ENCODE results near the gene TIAM1.

TIAM1 gene

DNA sequence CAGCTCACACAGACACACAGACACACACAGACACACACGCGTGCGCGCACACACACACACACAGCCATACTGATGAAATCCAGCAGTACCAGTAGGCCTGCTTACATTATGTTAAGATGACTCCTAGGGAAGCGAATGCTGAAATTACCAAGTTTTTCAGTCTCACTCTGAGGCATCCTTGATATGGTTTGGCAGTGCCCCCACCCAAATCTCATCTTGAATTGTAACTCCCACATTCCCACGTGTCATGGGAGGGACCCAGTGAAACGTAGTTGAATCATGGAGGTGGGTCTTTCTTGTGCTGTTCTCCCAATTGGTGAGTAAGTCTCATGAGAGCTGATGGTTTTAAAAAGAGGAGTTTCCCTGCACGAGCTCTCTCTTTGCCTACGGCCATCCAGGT lies 64.1 kb downstream of the TIAM1 start:
- no peak for DNase-seq

DNA sequence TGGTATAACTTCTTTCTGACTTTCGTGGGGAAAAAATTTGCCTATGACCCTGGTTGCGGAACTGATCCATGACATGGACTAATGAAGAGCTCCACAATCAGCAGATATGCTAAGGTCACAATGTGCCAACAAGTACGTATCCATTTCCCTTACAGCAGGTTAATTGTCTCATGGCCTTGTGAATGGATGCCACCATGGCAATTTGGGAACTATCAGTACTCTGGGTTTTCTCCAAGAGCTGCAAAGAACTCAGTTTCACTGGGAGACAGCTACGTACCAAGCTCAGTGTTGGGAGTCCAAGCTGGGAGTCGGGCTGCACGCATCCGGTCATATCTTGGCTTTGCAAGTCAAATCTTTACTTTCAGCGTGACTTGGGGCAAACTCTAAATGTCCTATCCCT lies 64.8 kb downstream of the TIAM1 start:
- DNase-seq: no peak

DNA sequence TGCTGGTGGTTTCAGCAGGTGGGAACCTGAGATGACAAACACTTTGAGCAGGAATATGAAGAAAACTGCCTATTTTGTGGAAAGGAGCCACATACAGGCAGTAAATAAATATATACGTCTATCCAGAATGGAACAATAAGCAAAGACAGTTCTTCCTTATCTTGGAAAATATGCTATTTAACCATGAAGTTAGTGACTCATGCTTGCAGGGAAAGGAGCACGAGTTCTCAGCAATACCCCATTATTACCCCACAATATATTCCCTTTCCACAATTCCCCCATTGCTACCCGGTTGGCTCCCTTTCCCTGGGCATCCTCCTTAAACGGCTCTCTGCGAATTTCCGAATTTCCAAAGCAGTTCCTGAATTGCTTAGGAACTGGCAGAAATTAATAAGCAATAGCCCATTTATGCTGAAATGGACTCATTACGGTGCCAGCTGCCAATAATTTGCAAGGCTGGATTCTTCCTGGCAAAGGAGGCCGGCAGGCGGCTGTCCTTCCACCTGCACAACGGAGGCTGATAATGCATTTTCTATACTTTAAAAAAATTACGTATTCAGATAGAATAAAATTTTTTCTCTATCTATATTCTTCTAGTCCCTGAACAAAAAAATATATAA lies 65.4 kb downstream of the TIAM1 start:
- DNase-seq: no peak

DNA sequence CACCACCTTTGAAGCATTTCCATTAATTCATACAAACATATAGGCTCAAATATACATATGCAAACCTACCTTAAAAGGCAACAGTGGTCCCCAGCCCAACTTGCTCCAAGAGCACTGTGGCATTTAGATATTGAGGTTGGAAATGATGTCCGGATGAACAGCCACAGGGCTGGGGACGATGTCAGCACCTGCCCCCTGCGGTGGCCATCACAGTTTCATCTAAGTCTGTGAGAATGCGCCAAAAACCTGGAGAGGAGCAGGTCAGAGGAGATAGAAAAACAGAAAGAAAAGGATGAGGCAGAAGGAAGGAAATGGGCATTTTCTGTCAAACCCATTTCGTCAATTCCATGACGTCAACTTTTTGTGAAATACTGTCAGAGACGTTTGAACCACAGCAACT lies 67.4 kb downstream of the TIAM1 start:
- no peak for DNase-seq

DNA sequence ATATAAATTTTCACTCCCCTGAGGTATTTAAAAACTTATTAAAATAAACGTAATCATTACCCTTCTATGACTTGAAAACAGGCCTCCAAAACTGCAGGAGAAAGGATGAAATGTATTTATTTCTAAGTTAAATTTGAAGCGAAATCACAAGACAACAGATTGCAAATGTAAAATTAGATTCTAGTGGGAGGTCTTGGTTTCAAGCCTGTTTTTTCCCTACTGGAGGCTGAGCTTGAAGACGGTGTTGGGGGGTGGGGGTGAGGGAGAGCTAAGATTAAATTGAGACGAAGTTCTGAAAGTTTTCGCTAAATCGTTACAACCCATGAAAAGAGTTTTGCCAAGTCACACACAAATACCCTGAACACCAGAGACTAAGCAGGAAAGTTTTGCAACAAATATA lies 68.2 kb downstream of the TIAM1 start:
- no peak for DNase-seq

DNA sequence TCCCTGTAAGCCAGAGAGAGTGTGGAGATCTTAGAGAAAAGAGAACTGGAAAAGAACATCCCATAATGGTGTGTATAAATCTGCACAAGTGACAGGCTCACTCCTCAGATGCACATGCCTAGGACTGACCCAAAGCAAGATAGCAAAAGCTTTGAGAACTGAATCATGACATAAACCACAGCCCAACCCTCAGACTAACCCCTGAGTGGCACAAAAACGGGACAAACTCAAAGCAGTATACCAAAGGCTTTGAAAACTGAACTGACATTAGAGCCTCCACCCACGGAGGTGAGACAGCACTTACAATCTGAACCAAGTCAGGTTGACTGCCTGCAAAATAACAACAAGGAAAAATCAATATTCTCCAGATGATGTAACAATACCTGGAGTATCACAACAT lies 70.8 kb downstream of the TIAM1 start:
- no peak for DNase-seq

DNA sequence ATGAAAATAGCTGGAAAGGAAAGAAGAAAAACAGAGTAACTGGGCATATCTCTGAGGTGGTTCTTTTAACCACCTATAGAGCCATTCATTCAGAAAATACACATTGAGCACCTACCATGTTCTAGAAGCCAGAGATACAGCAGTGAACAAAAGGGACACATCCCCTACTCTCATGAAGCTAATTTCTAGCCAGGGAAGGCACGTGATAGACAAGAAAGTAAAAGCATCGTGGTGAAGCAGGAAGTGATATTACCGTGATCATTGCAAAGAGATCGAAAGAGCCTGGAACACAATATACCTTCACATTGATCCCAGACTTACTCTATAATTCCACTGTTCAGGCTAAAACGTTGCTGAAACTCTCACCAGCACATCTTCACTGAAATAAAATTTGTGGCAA lies 76.0 kb downstream of the TIAM1 start:
- DNase-seq: no peak

DNA sequence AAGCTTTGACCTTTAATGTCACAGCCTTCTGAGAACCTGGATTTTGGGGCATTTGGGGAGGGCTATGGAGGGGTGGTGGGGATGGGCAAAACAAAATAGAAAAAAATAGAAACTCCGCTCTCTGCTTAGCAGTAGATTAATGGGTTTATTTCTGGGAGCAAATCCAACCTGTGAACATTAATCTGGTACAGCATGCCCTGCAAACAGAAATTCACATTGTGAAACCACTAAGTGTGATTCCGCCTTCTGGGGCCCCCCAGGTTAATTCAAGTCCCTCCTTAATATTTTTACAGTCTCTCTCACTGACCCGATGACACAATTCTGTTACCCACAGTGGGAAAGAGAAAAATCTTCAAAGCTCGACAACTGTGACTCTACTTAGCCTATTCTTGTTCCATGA lies 76.4 kb downstream of the TIAM1 start:
- no peak for DNase-seq

DNA sequence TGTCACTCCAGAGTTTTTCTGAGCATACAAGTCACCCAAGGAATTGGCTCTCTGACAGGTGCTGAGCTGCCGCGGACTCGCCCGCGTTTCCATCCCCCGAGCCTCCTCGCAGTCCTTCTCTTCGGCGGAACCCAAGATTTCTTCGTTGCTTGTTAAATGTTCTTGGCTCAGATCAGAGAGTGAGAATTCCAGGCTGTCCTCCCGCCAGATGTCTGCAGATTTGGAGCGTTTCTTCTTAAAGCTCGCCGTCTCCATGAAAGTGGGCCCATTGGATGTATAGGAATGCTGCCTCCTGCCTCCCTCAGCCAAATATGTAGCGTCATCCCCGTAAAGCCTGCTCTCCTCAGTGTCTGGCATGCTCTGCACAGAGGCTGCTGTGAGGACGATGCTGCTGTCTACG lies 77.8 kb downstream of the TIAM1 start:
- no peak for DNase-seq

DNA sequence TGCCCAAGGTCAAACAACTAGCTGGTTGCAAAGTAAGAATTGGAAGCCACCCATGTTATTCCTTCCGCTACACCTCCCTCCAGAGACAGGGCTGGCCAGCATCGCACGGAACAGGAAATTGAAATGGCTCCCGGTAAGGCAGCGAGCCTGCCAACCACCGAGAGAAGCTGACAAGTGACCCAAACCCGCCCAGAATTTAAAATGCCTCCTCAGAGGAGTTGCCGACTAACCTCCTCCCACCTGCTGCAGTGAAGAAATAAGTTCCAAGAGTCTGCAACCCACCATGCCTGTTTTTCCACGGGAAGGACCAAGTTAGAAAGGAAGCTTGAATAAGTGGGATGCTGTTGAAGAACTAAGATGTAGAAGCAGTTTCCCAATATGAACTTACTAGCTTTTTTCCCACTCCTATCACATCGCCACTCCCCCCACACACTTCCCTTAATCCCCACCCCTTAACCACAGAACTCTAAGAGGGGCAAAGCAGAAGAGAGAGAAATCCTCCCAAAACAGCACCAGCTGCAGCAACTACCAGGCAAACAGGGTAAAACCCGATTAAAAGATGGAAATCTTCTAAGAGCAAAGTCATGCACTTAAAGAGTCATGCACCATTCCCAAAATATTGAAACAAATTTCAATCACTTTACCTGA lies 78.6 kb downstream of the TIAM1 start:
- no peak for DNase-seq

DNA sequence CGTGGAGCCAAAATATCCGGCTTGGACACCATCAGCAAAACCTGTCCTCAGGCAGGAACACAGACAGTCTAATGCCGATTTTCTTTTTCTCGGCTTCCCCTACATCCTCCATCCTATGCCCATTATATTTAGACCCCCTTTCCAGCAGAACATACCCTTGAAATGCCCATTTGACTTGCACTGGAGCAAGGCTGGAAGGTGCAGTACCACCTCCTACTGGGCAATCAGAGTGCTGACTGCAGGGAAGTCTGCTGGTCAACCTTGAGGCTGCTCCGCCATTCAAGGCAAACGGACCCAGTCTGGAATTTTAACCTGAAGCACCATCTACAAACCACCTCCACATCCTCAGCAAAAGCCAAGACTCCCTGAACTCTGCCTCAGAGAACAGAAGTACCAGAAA lies 79.5 kb downstream of the TIAM1 start:
- no peak for DNase-seq

DNA sequence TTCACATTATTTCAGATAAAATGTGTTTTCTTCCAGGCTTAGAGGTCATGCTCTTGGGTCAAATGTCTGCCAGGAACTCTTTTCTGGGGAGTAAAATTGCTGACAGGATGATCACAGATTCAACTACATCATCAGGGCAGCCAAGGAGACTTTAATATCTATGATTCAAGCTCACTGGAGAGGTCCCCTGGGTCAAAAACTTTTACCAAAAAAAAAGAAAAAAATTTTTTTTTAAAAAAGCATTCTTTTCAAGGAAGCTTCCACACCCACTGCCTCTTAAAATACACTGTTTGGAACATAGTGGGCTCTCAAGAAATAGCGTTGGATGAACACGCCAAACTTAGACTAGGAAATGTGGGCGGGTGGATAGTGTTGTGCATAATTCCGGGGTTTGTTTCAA lies 81.3 kb downstream of the TIAM1 start:
- no peak for DNase-seq

DNA sequence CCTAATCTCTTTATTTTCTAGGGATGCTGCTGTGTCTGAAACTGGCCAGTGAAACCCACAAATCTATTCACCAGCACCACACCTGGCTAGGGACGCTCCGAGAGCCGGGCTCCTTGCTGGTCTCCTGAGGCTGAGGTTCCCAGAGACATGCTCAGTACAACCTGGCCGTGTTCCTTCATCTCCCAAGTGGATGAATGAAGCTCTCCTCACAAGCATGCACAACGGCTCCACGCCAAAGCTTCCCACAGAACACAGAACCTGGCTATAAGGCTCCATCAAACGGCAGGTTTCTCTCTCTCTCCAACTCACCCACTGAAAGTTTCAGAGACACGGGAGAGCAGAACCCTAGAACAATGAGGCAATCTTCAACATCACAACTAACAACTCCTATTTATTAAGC lies 82.3 kb downstream of the TIAM1 start:
- no peak for DNase-seq

DNA sequence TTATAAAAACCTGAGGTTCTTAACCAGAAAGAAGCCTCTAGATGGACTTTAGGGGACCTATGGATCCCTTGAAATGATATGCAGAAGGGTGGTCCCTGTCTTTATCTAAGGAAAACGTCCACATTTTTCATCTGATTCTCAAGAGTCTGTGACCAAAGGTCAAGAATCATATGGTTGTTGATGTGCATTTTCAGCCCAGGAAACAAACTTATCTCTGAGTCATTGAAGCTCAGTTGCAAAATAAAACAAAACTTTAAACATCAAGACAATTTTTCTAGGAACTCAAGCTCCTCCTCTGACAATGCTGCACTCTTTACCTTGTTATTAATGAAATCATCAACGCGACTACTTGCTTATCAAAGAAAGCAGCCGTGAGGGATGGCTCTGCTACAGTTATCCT lies 83.3 kb downstream of the TIAM1 start:
- no peak for DNase-seq

DNA sequence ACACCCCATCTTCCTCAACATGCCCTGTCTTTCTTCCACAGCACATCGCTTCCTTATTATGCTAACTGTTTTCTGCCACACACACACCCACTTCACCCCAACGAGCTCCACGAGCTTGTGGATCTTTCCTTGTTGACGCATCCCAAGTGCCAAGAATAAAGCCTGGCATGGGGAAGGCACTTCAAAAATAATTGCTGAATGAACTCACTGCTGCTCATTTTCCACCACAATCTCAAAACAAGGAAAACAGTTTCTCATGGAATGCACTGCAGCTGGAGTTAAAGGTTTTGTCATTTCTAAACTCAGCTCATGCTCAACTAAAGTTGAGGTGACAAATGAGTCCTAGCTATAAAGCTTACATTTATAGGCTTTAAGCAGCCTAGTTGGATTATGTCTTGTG lies 86.0 kb downstream of the TIAM1 start:
- DNase-seq: no peak

DNA sequence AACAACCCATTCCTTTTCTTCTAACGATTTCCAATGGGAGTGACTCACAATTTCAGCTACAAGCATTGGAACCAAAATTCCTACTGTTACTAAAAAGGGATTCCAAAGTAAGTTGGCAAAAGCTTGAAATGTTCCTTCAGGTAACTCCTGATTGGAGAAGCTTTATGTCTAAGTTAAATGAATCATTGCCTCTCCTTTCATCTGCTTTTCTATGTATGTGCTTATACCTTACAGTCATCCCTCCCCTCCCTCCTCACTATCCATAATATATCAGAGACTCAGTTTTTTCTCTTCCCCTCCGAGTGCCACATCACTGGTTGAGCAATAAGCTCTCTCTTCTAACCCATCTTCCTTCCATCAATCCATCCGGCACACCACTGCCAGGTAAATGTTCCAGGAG lies 86.8 kb downstream of the TIAM1 start:
- no peak for DNase-seq

DNA sequence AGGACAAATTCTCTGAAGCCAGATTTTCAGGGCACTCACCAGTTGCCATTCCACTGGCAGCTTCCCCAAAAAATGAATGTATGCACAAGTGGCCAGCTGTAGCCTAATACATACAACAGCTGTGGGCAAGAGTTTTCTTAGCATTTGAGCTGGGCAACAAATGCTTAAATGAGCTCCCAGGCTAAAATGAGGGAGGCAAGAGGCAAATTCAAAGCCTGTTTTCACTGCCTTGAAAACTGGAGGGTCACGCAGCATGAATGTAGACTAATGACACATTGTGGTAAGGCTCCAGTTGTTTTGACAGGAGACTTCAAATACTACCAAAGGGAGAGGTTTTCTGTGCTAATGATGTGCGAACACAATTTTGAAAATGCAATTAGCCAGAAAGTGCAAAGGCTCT lies 88.2 kb downstream of the TIAM1 start:
- DNase-seq: no peak

DNA sequence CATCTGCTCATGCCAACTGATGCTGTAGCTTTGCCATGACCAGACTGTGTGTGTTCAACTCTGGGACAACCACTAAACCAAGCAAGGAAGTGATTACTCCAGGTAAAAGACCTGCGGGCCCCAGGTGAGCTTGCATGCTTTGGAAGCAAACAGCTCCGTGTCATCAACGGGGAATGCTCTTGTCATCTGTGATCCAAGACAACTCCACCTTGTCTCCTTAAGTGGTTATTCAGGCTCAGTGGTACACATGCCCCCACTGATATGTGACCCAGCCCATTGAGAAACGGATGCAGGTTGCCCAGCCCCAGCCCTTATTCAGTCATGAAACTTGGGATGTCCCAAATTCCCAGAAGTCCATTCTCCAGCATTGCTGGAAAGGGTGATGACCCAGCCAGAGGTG lies 89.0 kb downstream of the TIAM1 start:
- no peak for DNase-seq

DNA sequence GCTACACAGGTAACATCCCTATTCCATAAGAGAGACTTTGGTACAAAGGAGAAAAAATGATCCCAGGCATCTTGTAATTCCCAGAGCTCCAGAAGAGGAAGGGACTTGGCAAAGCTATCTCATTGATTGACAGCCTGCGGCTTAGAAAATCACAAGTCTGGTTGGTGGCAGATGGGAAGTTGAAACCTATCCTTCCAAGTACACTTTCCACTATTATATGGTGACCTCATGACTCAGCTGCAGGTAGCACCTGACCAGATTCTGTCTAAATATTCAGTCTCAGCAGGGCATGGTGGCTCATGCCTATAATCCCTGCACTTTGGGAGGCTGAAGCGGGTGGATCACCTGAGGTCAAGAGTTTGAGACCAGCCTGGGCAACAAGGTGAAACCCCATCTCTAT lies 89.9 kb downstream of the TIAM1 start:
- DNase-seq: no peak

DNA sequence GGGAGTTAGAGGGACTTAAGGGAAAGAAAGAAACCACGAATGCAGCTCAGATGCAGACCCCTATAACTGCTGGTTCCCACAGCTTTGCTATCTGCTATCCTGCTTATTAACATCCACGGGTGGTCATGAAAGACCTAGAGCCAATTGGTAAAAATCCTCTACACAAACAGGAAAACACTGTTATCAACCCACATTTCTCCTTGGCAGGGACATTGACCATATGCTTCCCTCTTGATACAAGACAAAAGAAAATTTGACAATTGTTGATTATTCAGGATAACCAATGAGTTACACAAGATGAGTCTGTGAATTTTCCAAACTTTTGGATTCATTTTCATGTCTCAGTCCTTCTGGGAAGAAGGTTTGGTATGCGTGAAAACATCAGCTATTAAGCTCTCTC lies 90.4 kb downstream of the TIAM1 start:
- no peak for DNase-seq

DNA sequence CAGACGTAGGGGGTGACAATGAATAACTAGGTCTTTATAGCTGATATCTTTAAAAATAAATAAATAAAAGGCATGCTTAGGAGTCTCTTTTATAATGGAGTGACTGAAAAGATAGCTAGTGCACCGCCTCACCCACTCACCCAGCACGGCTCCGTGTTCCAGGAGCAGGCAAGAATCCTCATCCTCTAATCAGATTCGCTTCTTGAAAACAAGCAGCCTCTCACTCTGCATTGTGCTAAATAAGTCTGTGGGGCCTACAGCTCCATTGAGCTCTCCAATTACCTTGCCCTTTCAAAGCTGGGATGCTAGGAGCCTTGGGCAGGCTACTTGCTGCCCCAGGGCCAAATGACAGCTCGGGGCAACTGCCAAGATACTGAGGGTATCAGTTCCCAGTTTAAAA lies 91.5 kb downstream of the TIAM1 start:
- no peak for DNase-seq

DNA sequence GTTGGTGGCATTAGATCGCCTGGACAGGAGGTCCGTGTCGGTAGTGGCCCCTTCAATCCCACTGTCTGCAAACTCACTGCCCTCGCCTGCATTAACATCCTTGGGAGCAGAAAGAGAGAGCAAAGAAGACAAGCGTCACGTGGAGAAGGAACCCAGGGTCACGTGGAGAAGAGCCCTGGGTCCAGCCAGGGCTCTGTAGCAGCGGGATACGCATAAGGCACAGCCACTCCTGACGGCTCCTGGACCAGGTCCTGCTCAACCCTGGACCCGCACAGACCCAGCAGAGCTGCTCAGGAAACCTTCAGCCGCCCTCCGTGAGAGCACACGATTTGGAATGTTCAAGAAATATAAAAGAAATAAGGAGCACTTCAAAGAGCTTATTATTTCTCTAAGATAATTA lies 92.0 kb downstream of the TIAM1 start:
- DNase-seq: no peak

DNA sequence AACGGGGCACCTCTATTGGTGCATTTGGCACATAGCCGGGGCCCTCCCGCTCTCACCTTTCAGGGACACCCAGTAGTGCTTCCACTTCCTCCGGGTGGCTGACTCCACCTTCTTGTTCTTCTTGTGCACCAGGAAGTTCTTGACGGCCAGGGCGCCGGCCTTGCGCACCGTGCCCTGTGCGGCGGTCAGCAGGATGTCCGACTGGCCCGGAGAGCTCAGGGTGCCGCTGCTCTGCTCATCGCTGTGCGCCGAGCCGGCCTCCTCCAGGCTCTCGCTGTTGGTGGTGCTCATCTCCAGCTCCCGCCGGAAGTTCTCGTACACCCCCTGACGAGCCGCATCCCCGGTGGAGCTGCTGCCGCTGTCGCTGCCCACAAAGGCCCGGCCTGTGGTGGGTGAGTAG lies 92.4 kb downstream of the TIAM1 start:
- DNase-seq: no peak

DNA sequence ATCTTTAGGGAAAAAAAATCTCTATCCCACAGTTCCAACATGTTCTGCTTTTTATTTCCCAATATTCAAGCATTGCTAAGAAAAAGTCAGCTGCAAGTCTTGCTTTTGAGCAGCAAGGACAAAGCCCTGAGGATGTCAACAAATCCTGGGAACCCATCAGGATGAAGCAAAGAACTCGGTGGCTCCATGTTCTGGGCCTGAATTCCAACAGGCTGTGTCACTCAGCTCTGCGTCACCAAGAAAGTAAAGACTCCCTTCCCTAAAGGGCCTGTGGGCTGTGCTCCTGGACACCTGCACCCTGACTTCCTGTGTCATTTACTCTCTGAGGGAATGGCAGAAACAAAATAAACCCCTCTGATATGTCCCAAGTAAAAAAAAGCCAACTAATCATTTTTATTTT lies 95.5 kb downstream of the TIAM1 start:
- DNase-seq: no peak

DNA sequence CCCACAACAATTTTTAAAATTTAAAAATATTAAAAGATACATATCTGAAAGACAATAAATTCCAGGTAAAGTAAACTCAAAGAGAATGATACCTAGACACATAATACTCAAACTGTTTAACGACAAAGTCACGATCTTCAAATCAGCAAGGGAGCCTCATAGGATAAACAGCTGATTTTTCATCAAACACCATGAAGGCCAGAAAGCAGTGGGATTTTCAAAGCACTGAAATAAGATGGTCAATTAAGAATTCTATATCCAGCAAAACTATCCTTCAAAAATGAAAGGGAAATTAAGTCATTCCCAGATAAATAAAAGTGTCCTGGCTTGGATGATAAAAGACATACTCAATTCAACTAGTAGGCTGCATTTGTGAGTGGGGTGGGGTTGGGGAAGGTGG lies 100.5 kb downstream of the TIAM1 start:
- no peak for DNase-seq

DNA sequence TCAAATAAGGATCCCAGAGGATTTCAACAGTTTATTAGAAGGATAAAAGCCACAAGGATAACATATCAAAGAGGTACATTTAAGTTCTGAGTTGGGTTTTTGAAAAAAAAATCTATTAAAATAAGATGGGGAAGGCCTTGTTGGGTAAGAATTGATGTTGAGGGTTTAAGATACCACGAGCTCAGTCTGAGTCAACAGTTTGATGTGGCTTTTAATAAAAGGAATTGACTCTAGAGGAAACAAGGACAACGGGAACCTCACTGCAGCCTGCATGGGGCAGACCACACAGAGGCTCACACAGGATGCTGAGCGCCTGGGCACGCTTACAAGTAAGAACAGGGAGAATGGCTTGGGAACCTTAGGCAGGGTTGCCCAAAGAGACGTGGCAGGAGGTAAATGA lies 107.5 kb downstream of the TIAM1 start:
- no peak for DNase-seq

Data from SIG-M5 (cell line).